Superior temporal gyrus (tissue), 1 donor: ENCODE data around the gene CAPS.
"Not testable (repeated sequence)": the region's sequence is repeated elsewhere in the genome, so short reads cannot be mapped to it uniquely, and the experiment has no call there.

Experiments used
- DNase-seq: peaks from one replicate; pipeline ENCODE4 v3.0.0-alpha.2; 2016; ENCODE audit errors: extremely low spot score

The CAPS gene

DNA sequence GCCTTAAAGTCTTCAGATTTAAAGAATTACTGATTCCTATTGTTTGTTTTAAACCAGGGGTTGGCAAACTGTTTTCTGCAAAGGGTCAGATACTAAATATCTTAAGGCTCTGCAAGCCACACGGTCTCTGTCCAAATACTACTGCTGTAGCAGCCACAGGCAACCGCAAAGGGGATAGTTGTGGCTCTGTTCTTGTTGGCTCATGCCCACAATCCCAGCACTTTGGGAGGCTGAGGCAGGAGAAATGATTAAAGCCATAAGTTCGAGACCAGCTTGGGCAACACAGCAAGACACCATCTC lies 41.5 kb downstream of the CAPS start:
- no peak for DNase-seq

DNA sequence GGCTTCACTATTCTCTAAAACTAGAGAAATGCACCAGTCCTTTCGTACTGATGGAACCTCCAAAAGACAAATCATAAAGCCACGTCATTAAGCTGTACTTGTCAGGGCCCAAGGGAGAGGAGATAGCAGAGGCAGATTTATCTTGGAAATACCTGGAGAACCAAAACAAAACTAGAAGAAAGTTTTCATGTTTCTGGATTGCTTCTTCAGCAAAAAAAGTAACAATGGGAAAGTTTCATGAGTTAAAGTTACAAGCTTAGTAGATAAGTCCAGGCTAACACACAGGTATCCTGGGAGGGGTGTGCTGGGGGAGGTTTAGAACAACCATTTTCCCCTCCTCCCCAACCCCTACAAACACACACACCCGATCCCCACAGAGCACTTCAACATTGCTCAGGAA lies 42.3 kb downstream of the CAPS start:
- DNase-seq: no peak

DNA sequence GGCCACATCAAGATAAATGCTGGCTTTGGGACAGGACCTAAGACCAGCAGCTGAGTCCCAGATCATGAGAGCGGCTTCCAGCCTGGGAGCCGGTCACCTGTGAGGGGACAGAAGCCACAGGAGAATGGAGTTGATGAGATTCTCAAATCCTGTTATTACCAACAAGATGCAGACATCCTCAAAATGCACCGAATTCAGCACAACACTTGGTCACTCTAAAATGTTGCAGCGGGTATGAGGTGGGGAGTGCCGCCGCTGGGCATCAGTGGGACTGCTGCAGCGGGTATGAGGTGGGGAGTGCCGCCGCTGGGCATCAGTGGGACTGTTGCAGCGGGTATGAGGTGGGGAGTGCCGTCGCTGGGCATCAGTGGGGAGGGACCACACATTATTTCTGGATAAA lies 42.7 kb downstream of the CAPS start:
- DNase-seq: no peak

DNA sequence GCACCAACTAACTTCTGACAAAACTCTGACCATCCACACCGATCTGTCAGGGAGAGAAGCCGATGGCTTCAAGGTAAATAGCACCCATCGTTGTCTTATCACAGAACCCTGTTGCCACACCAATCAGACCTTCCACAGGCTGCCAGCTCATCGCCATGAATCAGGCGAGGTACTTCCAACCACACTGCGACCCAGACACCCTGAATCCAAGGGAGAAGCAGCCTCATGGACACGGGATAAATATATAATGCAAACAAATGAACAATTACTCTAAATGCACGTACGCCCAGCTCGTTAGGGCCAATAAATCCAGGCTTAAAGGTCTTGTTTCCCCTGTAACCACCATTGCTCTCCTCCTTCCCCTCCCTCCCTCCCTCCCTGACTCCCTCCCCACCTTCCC lies 43.1 kb downstream of the CAPS start:
- DNase-seq: no peak

DNA sequence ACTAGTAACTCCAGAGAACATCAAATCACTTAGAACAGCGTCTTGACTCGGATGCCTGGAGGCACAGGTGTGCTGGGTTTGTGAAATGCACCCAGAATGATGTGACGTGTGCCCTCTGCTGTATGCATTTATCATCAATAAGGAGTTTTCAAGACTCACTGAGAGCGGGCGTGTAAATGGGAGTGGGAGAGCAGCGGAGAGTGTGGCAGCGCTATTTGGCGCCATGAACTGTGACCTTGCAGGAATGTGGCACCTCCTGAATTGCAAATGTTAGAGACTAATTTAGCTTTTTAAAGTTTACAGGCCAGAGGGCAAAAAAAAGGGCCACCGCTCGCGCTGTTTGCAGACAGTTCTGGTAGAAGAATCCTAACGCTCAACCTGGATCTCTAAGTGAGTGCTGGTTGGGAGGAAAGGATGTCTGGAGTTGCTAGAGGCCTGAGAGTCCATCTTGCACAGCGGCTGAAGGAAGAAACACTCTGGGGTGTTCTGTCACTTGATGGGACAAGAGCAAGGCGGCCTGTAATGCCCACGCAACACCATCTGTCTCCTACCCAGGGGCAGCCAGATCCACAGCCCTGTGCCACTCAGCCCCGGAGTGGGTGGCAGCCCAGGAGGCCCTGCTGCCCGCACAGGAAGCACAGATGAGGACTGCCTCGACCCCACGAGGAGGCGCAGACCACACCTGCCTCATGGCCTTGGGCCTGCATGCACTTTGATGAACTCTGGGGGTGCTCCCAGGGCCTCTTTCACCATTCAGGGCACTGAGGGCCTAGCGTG lies 44.2 kb downstream of the CAPS start:
- no peak for DNase-seq

DNA sequence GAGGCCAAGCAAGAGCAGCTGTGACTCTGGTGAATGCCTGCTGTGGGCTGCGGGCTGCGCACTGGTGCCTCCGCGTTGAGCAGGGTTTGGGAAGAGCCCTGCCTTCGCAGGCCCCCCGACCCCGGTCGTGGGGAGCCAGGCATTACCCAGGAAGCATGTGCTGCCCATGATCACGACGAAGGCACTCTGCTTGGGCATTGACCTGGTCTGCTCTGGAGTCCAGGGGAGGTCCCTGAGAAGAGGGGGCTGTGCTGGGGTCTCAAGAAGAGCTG lies 44.7 kb downstream of the CAPS start:
- DNase-seq: no peak

DNA sequence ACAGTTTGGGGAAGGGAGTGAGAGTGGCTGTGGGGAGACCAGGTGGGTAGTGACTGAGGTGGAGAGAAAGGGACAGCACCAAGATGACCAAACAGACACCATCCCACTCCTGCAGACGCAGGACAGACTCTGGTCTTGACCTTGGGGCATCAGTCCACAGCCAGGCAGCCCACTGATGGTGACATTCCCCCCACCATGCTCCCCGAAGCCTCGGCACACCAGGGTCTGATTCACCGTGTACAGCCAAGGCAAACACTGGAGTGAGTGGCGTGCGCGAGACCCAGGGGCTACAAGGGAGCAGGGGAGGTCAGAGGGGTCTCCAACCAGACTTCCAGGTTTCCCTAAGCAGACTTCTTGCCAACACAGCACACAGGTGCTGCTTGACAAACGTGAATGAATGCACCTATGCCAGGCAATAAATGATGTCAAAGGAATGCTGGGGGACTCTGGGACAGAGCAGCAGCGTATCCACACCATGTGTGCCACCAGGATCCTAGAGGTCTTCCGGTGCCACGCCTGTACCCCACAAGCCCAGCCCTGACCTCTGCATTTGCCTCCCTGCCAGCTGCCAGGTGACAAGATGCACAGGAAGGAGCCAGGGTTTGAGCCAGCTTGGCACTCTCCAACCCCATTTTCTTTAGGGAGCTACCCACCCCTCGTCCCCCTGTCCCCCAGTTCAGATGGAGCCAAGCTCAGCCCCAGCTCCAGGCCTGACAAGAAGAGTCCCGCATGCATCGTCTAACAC lies 45.4 kb downstream of the CAPS start:
- no peak for DNase-seq

DNA sequence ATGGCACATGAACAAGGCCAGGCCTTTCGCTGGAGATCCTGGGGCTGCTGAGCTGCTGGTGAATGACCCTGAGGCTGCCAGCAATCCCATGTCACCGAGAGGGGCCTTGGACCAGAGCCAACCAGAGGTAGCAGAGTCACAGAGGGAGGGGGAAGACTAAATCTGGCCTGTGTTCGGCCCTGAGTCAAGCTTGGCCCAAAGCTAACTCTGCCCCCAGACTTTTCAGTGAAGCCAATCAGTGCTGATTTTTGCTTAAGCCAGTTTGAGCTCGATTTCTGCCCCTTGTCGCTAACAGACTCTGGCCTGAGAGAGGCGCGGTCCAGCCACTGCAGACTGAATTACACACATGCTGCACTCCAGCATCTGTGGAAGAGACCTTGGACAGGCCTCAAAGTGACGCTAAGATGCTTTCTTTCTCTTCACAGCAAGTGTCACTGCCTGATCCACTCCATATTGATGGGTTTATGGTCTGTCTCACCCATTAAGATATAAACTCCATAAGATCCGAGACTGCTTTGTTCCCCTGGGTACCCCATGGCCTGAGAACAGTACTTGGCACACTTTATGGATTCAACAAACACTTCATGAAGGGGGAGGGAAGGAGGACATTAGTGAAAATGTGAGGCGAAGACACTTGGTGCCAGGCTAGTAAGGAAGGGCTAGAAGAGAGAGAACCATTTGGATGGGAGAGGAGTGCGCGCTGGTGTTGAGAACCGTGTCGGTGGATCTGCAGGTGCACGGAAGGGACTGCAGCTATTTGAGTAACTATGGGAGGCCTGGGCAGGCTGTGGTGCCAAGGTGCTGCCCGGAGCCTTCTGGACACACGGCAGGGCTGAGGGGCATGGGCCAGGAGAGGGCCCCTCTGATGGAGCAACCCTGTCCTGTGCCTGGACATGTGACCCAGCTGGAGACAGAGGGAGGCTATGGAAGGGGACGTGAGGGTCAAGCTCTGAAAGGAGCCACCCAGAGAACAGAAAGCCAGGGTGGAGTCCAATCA lies 46.2 kb downstream of the CAPS start:
- DNase-seq: no peak

DNA sequence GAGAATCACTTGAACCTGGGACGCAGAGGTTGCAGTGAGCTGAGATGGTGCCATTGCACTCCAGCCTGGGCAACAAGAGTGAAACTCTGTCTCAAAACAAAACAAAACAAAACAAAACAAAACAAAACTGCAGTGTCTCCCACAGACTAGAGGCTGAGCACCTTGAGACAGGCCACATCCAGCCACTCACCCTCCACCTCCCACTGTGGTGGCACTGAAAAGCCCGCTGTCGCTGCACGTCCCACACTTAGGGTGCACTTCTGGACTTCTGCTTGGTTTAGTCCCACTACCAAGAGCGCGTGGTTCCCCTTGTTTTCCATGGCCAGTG lies 47.6 kb downstream of the CAPS start:
- DNase-seq: not testable (repeated sequence)

DNA sequence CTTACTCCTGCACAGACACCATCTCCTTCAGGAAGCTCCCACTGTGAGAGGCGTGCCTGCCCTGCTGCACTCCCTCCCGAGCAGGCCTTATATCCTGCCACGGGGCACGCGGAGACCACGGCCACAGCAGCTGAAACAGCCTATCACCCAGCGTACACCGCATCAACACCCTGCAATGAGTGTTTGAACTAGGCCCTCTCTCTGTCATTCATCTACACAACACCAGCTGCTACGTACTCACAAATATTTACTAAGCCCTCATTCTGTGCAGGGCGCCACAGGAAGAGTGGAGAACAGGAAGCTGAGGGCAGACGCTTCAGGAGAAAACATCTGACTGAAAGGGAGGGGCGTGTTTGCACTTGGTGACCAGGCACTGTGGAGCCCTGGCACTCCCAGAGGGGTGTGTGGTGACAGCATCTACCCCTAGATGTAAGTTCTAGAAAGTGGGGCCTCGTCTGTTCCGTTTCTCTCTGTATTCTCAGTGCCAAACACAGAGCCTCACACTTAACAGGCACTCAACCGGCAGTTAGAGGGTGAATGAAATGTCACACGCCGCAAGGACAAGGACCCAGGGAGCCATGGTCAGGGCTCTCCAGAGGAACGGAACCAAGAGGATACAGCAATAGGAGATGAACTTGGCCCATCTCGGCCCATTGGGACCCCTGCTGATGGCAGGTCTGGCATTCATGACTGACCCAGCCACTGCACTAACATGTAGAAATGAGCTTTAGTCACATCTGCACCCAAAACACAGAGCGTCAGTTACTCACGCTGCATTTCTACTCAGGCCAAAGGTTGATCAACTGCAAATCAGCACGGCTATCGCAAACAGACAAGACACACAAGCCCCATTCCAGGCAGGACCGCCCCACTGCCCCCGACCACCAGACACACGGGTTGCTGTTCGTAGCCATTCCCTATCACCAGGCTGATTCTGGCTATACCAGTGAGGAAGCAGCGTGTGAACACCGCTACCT lies 48.2 kb downstream of the CAPS start:
- DNase-seq: no peak

DNA sequence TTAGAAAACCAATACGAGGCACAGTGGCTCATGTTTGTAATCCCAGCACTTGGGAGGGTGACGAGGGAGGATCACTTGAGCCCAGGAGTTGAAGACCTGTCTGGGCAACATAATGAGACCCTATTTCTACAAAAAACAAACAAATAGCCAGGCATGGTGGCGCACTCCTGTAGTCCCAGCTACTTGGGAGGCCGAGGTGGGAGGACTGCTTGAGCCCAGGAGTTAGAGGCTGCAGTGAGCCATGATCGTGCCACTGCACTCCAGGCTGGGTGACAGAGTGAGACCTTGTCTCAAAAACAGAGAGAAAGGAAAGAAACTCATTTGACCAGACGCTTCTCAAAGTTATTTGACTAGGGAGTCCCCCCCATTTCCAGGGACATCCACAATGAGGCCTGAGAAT lies 49.2 kb downstream of the CAPS start:
- not testable (repeated sequence) for DNase-seq

DNA sequence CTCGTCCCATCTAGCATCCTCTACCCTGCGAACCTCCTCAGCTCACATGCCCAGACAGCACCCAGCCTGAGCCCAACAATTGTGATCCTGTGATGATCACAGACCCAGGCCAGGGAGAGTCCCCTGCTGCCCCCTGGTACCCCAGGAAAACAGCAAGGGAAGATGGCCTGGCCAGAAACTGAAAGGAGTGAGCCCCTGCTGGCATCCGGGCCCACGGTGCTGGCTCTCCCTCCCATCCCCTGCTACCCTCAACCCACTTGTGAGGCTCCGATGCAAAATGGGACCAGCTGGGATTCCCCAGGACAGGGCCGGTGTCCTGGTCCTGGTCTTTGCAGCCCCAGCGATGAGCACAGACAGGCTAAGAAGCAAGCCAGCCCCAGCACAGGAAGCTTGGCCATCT lies 49.8 kb downstream of the CAPS start:
- DNase-seq: no peak

DNA sequence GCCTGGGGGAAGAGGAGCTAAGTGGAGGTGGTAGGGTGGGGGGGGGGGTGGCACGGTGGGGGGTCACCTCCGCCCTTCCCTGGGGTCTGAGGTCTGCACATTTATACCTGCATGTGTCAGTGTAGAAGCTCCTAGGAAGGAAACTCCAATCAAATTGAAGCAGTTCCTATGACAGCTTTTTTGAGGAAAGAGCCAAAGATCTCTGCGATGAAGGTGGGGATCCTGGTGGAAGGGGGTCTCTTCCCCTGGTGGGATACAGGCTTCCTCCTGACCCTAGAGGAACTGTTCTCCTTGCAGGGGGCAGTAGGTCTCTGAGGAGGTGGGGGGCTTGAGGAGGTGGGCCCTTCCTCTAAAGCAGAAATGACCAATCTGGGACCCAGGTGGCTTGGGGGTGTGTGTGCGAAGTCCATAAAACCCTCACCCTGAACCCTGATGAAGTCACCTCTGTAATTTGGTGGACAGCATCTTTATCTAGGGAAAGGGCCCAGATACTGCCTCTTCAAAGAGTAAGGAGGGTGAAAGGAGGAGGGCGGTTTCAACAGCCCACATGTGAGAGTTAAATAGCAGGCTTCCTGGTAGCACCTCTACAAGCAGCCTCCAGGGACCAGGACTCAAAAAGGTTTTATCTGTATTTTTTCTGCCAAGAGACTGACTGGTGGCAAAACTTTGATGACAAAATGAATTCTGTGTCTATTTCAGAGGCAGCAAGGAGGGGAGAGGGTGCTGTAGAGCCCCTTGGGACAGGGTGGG lies 50.9 kb downstream of the CAPS start:
- DNase-seq: no peak
